Measurements from ENCODE around the gene ITIH2.
A peak's percentile ranks its signal among the peaks of the same experiment; 100 is the strongest.
"Not testable (repeated sequence)": the region's sequence is repeated elsewhere in the genome, so short reads cannot be mapped to it uniquely, and the experiment has no call there.

The ITIH2 gene

GRCh38 chr10:7696545-7696944 is 6.6 kb upstream of the ITIH2 start:
- DNase-seq = no peak

- no peak for DNase-seq
Measured at GRCh38 chr10:7697426-7697825, 5.7 kb upstream of the ITIH2 start.

GRCh38 chr10:7700577-7701125 is 2.5 kb upstream of the ITIH2 start:
- DNase-seq = no peak

GRCh38 chr10:7701158-7701742 is 1.9 kb upstream of the ITIH2 start:
- no peak for DNase-seq

- DNase-seq = no peak
Measured at GRCh38 chr10:7702288-7702812, 766 bp upstream of the ITIH2 start.

- DNase-seq = no peak
Measured at GRCh38 chr10:7704071-7705016, 1.2 kb downstream of the ITIH2 start.

- DNase-seq = no peak
Measured at GRCh38 chr10:7705341-7705740, 2.2 kb downstream of the ITIH2 start.

GRCh38 chr10:7706534-7707073 is 3.5 kb downstream of the ITIH2 start:
- no peak for DNase-seq

GRCh38 chr10:7707102-7707501 is 4.0 kb downstream of the ITIH2 start:
- no peak for DNase-seq

- no peak for DNase-seq
Measured at GRCh38 chr10:7707858-7708622, 4.9 kb downstream of the ITIH2 start.

- DNase-seq = no peak
Measured at GRCh38 chr10:7708832-7709231, 5.7 kb downstream of the ITIH2 start.

GRCh38 chr10:7710446-7710845 is 7.3 kb downstream of the ITIH2 start:
- DNase-seq = no peak

GRCh38 chr10:7711075-7711474 is 8.0 kb downstream of the ITIH2 start:
- DNase-seq = not testable (repeated sequence)

- no peak for DNase-seq
Measured at GRCh38 chr10:7715515-7715914, 12.4 kb downstream of the ITIH2 start.

- no peak for DNase-seq
Measured at GRCh38 chr10:7717767-7718166, 14.7 kb downstream of the ITIH2 start.

- no peak for DNase-seq
Measured at GRCh38 chr10:7718685-7719084, 15.6 kb downstream of the ITIH2 start.

GRCh38 chr10:7720478-7720877 is 17.4 kb downstream of the ITIH2 start:
- DNase-seq = no peak

GRCh38 chr10:7722927-7723529 is 19.9 kb downstream of the ITIH2 start:
- DNase-seq = no peak

GRCh38 chr10:7734821-7735220 is 31.7 kb downstream of the ITIH2 start:
- no peak for DNase-seq

GRCh38 chr10:7738536-7739407 is 35.7 kb downstream of the ITIH2 start:
- peak; percentile 50 to 75 for DNase-seq

GRCh38 chr10:7744307-7744706 is 41.2 kb downstream of the ITIH2 start:
- no peak for DNase-seq
